GM21423 (cell line): Measurements from ENCODE around the gene NPIPA8.
"Not testable (repeated sequence)": the region's sequence is repeated elsewhere in the genome, so short reads cannot be mapped to it uniquely, and the experiment has no call there.

Source experiments
- ATAC-seq: cut with Tn5 transposase; IDR thresholded peaks from one replicate; pipeline ENCODE4 v1.9.1; 2021; ENCODE audit warnings: mild to moderate bottlenecking, moderate library complexity; ENCODE audit not compliant: unreplicated experiment

Gene NPIPA8

DNA sequence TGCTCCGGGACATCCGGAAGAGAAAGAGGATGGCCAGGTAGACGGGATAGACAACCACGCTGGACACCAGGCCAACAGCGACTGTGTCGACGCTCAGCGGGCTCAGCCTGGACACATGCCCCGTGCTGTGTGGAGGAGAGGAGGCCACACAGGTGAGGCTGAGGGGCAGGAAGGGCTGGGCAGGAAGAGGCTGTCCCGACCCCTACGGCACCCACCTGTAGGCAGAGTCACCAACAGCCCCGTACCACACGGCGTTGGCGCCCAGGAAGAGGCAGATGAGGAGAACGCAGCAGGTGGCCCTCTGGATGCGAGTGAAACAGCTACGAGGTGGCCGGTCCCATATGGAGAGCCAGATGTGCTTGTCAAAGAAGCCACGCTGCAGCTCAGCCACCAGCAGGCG, at the start of gene NPIPA8:
TSS of gene NPIPA8 (minus strand) at position 101 of the 400 bp plus-strand sequence. CDS start 4,074 bp downstream, outside the sequence.
- ATAC-seq = not testable (repeated sequence)

DNA sequence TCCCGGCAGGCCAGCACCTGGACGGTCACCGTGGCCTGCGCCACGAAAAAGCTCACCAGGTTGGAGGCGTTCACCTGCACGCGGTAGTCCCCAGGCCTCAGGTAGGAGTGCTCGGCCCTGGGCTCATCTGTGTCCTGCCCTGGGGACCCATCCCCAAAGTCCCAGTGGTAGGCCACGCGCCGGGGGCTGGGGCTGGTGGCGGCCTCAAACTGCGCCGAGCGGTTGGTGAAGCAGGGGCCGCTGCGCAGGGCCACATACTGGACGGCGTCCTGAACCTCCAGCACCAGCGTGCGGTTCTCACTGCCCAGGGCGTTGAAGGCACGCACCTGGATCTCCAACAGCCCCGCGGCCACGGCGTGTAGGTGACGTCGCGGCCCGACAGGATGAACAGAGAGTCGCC, 48.7 kb upstream of the NPIPA8 start:
- ATAC-seq = not testable (repeated sequence)

DNA sequence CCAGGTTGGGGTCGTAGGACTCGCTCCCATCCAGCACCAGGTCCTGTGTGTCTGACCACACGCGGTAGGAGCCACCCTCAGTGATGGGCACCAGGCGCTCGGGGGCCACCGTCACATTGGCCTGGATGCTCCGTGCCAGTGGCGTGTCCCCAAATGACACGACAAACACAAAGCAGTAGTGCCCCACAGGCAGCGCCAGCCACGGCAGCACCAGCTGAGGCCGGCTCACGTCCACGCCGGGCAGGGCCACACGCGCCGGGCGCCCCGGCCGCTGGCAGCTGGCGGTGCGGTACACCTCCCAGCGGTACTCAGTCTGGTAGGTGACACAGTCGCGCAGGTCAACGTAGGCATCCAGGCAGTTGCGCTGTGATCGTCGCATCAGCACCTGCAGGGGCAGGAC, 48.3 kb upstream of the NPIPA8 start:
- not testable (repeated sequence) for ATAC-seq

DNA sequence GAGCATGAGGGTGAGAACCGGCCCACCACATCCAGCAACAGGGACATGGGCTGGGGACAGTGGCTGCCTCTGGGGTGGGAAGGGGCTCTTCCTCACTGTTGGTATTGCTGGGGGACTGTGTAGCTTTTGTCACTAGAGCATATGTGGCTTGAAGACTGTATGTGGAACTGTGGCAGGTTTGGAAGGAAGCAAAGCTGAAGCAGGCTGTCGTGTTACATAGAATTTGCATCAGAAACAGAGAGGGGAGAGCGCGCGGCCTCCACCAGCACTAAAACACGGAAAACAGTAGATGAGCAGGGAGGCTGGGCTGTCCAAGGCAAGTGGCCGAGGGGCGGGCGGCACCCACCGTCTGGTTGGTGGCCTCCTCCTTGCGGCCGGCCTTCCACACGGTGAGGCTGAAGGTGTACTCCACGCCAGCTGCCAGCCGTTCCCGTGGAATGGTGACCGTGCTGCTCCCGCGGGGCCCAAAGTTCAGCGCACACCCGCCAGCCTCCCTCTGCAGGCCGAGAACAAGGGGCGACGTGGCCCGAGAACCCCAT, 47.6 kb upstream of the NPIPA8 start:
- not testable (repeated sequence) for ATAC-seq

DNA sequence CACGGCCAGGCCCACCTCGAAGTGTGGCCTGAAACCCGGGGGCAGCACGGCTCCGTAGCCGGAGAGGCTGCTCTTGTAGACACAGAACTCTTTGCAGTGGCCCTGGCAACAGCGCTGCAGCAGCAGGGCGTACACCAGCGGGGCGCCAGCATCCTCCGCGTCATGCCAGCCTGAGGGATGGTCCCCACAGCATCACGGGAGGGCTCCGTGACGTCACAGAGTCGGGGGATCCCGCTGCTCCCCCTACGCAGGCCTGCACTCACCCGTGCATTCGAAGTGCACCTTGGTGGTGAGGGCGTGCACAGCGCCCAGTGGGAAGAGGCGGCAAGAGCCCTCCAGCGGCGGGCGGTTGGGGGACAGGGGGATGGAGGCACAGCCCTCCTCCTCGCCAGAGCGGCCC, 46.2 kb upstream of the NPIPA8 start:
- not testable (repeated sequence) for ATAC-seq

DNA sequence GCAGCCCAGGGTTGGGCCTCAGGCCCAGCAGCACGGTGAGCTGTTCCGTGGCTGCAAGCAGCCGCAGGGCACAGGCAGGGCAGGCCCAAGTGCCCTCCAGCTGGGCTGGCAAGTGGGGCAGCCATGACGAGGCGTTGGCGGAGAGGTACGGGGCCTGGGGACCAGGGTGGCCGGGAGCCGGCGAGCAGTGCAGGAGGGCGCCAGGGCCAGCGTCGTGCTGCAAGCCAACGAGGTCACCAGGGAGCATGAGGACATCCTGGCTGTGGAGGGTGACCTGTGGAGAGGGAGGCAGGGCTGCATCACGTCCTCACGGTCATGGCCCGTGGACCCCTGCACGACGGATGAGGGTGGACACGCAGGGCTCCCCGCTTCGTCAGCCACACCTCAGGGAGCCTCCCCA, 11.2 kb upstream of the NPIPA8 start:
- ATAC-seq = not testable (repeated sequence)

DNA sequence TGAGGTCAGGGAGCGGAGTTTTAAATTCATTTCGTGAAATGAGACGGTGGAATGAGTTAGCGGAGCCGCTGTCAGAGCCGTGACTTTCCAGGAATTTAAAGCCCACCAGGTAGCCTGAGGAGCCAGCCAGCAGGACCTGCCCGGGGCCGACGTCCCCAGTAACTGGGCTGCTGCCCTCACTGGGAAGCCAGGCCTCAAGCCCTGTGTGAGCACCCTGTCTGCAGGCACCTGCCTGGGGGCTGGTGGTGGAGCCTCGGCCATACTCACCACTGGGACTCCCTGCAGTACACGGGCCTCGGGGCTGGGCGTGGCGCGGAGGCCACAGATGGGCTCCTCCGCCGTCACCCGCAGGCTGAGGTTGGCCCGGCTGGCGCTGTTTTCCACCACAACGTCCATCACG, 10.5 kb upstream of the NPIPA8 start:
- not testable (repeated sequence) for ATAC-seq

DNA sequence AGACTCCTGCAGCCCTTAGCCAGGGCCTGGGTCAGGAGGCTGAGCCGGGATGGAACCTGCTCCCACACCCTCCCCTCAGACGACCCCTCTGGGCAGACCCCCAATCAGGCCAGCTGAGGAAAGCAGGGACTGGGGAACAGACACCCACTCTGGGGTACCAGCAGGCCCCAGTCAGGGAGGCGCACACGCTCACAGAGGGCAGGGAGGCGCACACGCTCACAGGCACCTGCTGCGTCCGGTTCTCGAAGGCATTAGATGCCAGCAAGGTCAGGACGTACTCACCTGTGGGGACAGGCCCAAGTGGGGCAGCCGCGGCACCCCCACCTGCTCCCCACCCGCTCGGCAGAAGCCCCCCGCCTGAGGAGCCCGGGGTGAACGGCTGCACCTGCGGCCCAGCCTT, 8.1 kb upstream of the NPIPA8 start:
- ATAC-seq = not testable (repeated sequence)

DNA sequence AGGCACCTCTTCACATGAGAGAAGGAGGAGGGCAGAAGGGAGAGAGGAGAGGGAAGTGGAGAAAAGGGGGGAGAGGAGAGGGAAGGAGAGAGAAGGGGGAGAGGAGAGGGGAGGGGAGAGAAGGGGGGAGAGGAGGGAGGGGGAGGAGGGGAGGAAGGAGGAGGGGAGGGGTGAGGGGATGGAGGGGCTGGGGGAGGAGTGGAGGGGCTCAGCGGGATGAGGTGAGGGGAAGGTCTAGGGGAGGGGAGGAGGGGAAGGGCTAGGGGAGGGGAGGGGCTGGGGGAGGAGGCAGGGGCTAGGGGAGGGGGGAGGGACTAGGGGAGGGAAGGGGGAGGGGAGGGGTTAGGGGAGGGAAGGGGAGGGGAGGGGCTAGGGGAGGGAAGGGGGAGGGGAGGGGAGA, 5.5 kb upstream of the NPIPA8 start:
- not testable (repeated sequence) for ATAC-seq

DNA sequence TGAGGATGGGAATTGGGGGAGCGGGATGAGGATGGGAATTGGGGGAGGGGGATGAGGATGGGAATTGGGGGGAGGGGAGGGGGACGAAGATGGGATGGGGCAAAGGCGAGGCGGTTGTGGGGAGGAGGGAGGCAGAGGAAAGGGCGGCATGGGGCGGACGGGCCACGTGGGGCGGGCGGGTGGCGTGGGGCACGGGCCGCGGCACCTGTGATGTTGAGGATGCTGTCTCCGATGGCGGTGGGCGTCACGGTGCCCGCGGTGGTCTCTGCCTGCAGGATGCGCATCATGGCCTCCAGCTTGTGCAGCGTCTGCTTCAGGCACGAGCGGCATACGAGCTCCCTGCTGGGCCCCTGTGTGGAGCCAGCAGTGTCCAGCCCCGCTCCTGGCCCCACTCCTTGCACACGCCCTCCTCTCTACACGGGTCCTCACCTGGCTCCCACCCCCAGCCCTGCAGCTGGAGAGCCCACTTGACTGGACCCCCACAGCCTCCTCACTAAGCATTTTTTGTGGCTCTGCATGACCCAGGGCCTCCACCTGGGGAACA, 5.0 kb upstream of the NPIPA8 start:
- not testable (repeated sequence) for ATAC-seq

DNA sequence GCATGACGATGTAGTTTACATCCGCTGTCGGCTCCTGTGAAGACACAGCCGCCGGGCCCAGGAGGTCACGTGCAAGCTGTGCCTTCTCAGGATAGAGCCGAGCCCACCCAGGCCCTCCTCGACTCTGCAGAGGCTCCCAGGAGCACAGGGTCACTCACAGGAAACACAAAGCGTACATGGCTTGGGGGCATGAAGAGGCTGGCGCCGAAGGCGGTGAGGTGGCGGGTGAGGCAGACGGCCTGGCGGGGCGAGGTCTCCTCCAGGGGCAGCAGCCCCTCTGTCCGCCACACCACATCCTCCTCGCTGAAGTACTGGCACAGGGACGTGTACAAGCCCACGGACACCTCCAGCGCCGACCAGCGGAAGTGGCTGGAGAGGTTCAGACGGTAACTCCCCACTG, 2.7 kb upstream of the NPIPA8 start:
- ATAC-seq = not testable (repeated sequence)

DNA sequence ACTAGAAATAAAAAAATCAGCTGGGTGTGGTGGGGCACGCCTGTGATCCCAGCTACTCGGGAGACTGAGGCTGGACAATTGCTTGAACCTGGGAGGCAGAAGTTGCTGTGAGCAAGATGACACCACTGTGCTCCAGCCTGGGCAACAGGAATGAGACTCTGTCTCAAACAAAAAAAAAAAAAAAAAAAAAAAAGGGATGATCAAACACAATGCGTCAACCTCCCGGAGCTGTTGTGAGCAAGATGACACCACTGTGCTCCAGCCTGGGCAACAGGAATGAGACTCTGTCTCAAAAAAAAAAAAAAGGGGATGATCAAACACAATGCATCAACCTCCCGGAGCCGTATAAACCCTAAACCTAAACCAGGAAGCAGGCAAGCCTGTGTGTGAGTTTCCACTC, 24.7 kb downstream of the NPIPA8 start:
- not testable (repeated sequence) for ATAC-seq

DNA sequence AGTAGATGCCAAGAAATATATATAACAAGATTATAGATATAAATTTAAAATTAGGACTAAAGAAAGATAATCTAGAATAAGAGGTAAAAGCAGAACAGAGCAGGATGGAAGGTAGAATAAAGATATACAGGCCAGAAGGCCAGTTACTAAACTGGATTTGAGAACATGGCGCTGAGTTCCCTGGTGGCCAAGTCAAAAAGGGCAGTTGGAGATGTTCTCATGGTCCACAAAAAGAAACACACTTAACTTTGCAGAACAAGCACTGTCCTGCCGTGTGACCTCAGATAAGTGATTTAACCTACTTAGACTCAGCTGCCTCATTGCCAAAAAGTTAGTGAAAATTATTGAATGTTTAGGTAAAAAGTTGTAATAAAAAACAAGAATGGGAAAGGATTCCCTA, 27.4 kb downstream of the NPIPA8 start:
- ATAC-seq = not testable (repeated sequence)

DNA sequence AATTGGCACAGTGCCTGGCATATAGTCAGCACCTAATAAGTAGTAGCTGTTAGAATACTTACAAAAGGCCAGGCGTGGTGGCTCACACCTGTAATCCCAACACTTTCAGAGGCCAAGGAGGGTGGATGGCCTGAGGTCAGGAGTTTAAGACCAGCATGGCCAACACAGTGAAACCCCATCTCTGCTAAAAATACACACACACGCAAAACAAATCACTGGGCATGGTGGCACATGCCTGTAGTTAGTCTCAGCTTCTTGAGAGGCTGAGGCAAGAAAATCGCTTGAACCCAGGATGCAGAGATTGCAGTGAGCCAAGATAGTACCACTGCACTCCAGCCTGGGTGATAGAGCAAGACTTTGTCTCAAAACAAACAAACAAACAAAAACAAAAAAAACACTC, 29.3 kb downstream of the NPIPA8 start:
- not testable (repeated sequence) for ATAC-seq

DNA sequence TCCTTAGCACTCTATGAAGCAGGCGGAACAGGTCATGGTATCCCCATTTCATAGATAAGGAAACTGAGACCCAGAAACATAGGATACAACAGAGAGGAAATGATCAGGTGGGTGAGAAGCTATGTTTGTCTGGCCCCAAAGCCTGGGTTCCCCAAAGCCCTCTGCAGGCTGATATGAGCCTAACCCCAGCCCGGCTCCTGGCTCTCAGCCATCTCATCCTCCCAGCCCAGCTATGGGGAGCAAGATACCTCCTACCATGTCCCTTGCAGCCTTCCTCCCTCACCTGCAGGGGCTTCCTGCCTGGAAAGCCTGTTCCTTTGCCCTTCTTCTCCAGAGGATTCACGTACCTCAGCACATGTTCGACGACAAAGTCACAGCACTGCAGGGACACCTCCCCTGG, 30.5 kb downstream of the NPIPA8 start:
- not testable (repeated sequence) for ATAC-seq

DNA sequence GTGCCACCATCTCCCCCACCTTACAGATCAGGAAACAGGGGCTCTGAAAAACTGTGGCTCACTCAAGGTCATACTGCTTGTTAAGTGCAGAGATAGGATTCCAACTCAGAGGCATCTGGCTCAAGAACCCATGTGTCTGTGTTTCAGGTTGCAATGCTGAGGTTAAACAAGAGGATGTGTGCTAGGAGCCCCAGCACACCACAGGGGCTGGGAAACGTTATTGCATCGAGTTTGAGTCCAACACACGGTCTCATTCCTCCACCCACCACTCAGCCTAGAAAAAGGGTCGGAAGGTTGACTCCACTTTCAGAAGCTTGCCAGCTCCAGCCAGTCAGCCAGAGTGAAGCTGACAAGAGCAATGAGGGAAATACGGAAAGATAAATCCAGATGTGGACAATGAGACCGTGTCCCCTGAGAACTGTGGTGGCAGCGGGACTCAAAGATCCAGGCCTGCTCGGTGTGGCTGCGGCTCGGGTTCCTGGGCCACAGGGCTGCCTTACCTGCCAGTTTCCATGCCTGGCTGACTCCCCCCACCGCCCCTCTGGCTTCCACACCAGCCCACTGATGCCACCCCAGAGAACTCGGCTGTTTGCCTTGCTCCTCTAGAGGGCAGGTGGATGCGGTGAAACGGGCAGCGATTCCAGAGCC, 33.4 kb downstream of the NPIPA8 start:
- ATAC-seq = not testable (repeated sequence)

DNA sequence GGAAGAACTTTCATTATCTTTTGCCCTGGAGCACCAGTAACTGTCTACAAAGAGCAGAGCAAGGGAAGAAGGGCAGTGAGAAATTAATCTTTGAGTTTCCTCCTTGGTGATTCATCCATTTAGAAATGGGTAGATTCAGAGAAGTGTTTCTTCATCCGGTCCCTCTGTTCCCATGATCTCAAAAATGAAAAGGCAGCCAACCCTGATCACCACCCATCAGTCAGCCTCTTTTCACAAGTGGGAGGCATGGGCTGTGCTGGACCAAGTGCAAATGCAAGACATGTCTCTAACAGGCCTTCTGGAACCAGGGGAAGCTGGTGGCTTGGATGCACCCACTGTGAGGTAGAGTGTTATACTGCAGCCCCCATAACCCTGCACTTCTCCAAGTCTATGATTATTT, 38.8 kb downstream of the NPIPA8 start:
- not testable (repeated sequence) for ATAC-seq

DNA sequence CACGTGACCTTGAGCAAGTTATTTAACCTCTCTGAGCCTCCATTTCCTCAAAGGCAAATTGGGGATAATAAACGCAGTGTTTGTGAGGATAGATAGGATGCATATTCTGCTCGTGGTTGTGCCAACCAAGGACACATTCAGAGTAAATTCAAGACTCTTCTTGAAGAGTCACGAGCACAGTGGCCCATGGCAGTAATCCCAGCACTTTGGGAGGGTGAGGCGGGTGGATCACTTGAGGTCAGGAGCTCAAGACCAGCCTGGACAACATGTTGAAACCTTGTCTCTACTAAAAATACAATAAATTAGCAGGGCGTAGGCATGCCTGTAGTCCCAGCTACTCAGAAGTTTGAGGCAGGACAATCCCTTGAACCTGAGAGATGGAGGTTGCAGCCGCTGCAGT, 39.6 kb downstream of the NPIPA8 start:
- not testable (repeated sequence) for ATAC-seq

DNA sequence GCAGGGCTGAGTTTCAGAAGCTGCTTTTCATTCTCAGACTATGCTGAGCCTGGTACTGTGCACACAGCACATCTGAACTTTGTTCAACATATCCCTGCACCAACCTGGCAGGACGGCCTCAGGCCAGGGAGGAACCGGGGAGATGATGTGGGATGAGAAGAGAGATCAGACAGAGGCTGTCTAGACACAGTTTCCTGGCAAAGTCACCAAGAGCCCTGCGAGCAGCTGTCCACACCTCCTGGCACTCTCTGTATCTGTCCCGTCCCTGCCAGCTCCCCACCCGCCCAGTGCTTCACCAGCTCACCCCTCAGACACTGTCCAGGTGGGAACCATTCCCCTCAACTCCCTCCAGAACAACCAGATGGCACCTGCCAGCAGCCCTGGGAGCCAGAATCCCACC, 42.2 kb downstream of the NPIPA8 start:
- ATAC-seq = not testable (repeated sequence)

DNA sequence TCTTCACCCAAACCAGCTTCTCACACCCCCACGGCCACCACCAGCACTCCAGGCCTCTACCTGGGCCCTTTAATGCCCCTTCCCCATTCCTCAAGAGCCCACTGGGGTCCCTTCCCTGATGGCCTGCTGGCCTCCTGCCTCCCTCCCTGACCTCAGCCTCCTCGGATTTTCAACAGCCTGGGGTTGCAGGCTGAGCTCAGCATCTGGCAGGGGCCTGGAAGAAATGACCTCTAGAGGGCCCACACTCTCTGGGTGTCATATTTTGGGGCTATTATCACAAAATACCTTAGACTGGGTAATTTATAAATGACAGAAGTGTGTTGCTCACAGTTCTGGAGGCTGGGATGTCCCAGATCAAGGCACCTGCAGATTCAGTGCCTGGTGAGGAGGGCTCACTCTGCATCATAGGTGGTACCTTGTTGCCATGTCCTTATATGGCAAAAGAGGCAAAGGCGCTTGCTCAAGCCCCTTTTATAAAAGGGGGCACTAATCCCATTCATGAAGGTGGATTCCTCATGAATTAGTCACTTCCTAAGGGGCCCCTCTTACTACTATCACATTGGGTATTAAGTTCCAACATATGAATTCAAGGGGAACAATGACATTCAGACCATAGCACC, 43.1 kb downstream of the NPIPA8 start:
- not testable (repeated sequence) for ATAC-seq

DNA sequence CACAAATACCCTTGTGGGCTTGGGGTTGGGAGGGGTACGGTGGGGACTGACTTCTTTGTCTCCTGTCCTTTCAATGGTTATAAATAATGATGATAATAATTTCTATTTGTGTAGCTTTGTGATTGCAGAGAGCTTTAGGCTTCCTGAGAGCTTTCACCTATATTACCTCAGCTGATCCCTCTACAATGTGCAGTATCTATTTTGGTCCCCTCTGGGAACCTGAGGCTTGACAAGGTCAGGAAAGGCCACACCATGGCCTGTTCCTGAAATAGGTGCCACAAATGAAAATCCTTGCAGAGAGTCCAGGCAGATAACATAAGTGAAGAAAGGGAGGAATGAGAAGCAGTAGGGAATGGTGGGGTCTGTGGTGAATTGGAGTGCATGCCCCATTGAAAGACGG, 45.6 kb downstream of the NPIPA8 start:
- ATAC-seq = not testable (repeated sequence)

DNA sequence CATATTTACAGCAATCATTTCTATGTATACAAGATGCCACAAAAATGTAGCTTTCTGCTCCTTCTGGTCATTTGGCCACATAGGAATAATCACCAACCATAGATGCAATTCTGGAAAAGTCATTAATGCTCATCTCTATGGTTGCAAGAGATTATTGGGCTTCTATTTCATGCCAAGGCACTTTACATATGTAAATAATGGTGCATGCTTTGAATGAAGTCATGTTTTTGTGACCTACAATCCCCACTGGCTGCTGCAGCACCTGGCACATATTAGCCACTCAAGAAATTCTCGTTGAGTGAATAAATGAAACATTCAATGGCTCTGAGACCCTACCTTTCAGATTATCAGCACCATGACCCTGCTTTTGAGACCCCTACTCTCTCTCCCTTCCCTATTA, 50.2 kb downstream of the NPIPA8 start:
- not testable (repeated sequence) for ATAC-seq
